ENCODE measurements around the gene ARL16.
"Not testable (repeated sequence)": the region's sequence is repeated elsewhere in the genome, so short reads cannot be mapped to it uniquely, and the experiment has no call there.

The ARL16 gene

GRCh38 chr17:81675515-81676221, 7.9 kb downstream of the ARL16 start:
- in situ Hi-C loops (cut with MboI; ENCODE audit: low sequenced_read_pairs, unreplicated experiment); DNase-seq (ENCODE audit: low spot score): not testable (repeated sequence)
- peak; percentile 34 for TF ChIP-seq CTCF (IDR thresholded peaks at IDR 0.05; ENCODE audit: borderline replicate concordance, control extremely low read depth, extremely low read depth, insufficient read depth, missing control alignments)

- in situ Hi-C loops (cut with MboI; ENCODE audit: low sequenced_read_pairs, unreplicated experiment) = no loop called here
- no peak for TF ChIP-seq CTCF (IDR thresholded peaks at IDR 0.05; ENCODE audit: borderline replicate concordance, control extremely low read depth, extremely low read depth, insufficient read depth, missing control alignments)
- DNase-seq (ENCODE audit: low spot score) = no peak
Observed at GRCh38 chr17:81673561-81674258, 9.9 kb downstream of the ARL16 start.

GRCh38 chr17:81672954-81673353, 10.6 kb downstream of the ARL16 start:
- in situ Hi-C loops (cut with MboI; ENCODE audit: low sequenced_read_pairs, unreplicated experiment) = no loop called here
- no peak for TF ChIP-seq CTCF (IDR thresholded peaks at IDR 0.05; ENCODE audit: borderline replicate concordance, control extremely low read depth, extremely low read depth, insufficient read depth, missing control alignments)
- DNase-seq (ENCODE audit: low spot score) = no peak

GRCh38 chr17:81672504-81672903, 11.1 kb downstream of the ARL16 start:
- DNase-seq (ENCODE audit: low spot score) = no peak
- no peak for TF ChIP-seq CTCF (IDR thresholded peaks at IDR 0.05; ENCODE audit: borderline replicate concordance, control extremely low read depth, extremely low read depth, insufficient read depth, missing control alignments)
- in situ Hi-C loops (cut with MboI; ENCODE audit: low sequenced_read_pairs, unreplicated experiment) = no loop called here

- in situ Hi-C loops (cut with MboI; ENCODE audit: low sequenced_read_pairs, unreplicated experiment) = no loop called here
- no peak for TF ChIP-seq CTCF (IDR thresholded peaks at IDR 0.05; ENCODE audit: borderline replicate concordance, control extremely low read depth, extremely low read depth, insufficient read depth, missing control alignments)
- DNase-seq (ENCODE audit: low spot score) = no peak
Observed at GRCh38 chr17:81667754-81668153, 15.8 kb downstream of the ARL16 start.

GRCh38 chr17:81666342-81667191, 17.0 kb downstream of the ARL16 start, which contains the start of the genes CCDC137 and OXLD1:
Gene CCDC137 (plus strand): TSS chr17:81666737. CDS start chr17:81666767, 30 bp downstream.
Gene OXLD1 (minus strand): TSS chr17:81666605. CDS start chr17:81666577, 28 bp downstream.
- peak; percentile 98 for DNase-seq (ENCODE audit: low spot score)
- in situ Hi-C loops (cut with MboI; ENCODE audit: low sequenced_read_pairs, unreplicated experiment) = no loop called here
- TF ChIP-seq CTCF (IDR thresholded peaks at IDR 0.05; ENCODE audit: borderline replicate concordance, control extremely low read depth, extremely low read depth, insufficient read depth, missing control alignments) = no peak

Measured in GM13976 (cell line).